Neural progenitor cell (in vitro differentiated cells): ENCODE results near the gene CD276.
A peak's percentile ranks its signal among the peaks of the same experiment; 100 is the strongest.

Source experiments
- EZH2 ChIP-seq: fragments of 200-600 bp; sonication (generic); IDR thresholded peaks from 2 replicates; pipeline ENCODE4 v1.6.1; 2017; ENCODE audit warnings: antibody characterized with exemption, mild to moderate bottlenecking, moderate library complexity
- EZH2phosphoT487 ChIP-seq: fragments of 200-600 bp; sonication (generic); IDR thresholded peaks from 2 replicates; pipeline ENCODE4 v1.6.1; 2017; ENCODE audit warnings: antibody characterized with exemption
- TF ChIP-seq, protein P1 (sequence below): fragments of 200-600 bp; sonication (generic); IDR thresholded peaks from 2 replicates; pipeline ENCODE4 v1.5.1; 2017; ENCODE audit warnings: antibody characterized with exemption, mild to moderate bottlenecking

- TF ChIP-seq, protein P1, sequence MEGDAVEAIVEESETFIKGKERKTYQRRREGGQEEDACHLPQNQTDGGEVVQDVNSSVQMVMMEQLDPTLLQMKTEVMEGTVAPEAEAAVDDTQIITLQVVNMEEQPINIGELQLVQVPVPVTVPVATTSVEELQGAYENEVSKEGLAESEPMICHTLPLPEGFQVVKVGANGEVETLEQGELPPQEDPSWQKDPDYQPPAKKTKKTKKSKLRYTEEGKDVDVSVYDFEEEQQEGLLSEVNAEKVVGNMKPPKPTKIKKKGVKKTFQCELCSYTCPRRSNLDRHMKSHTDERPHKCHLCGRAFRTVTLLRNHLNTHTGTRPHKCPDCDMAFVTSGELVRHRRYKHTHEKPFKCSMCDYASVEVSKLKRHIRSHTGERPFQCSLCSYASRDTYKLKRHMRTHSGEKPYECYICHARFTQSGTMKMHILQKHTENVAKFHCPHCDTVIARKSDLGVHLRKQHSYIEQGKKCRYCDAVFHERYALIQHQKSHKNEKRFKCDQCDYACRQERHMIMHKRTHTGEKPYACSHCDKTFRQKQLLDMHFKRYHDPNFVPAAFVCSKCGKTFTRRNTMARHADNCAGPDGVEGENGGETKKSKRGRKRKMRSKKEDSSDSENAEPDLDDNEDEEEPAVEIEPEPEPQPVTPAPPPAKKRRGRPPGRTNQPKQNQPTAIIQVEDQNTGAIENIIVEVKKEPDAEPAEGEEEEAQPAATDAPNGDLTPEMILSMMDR: peak; percentile 84
- no peak for TF ChIP-seq EZH2phosphoT487
- TF ChIP-seq EZH2: no peak
These were observed 20.9 kb downstream of the CD276 start for GRCh38 chr15:73704869-73705645.
